DMS79 (cell line): ENCODE measurements around the gene CDKAL1.
"Not testable (repeated sequence)": the region's sequence is repeated elsewhere in the genome, so short reads cannot be mapped to it uniquely, and the experiment has no call there.

Experiments used
- DNase-seq: peaks from one replicate; lab custom pipeline; 2025; lab: John Stamatoyannopoulos, UW

Gene CDKAL1

DNA sequence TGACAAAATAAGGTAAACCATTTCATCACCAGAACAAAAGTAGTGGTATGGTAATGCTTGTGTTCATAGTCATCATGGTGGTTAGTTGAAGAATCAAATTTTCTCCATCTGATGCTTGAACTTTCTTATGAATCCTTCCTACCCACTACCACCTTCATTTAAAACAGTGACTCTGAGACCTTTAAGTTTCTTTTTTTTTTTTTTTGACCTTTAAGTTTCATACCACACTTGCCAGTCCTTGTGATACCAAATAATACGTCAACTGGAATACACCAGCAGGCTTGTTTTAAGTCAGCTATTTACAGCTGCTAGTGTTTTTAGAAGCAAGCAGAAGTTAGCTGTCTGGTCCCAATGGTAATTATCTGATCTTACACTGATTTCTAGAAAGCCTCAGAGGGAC, 645.9 kb downstream of the CDKAL1 start:
- DNase-seq, result no peak

DNA sequence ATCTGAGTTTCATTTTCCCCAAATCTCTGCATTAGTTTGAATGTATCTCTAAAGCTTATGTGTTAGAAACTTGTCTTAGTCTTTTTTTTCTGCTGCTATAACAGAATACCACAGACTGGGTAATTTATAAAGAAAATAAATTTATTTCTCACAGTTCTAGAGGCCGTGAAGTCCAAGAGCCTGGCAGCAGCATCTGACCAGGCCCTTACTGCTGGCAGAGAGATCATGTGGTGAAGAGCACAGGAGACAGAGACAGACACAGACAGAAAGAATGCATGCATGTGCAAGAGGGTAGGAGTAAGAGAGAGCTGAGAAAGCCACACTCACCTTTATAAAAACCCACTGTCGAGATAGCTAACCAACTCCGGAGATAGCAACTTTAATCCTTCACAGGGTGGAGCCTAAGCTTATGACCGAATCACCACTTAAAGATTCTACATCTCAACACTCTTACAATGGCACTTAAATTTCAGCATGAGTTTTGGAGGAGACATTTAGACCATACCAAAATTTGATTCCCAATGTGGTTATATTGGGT, 646.6 kb downstream of the CDKAL1 start:
- DNase-seq, result no peak

DNA sequence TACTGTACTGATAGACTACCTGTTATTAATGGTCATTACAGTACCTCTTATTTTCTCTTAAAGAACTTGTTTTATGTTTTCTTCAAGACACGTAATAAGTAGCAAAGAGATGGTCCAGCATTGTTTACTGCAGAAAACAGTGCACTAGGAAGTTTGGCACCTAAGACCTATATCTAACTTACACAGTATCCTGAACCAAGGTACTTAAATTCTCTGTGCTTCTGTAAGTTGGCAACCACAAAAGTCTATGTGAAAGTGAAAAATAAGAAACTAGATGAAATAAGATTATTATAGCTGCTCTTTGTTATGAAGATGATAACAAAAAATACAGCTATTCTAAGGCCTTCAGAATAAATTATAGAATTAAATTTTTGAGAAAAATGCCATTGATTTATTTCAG, 647.6 kb downstream of the CDKAL1 start:
- DNase-seq, result no peak

DNA sequence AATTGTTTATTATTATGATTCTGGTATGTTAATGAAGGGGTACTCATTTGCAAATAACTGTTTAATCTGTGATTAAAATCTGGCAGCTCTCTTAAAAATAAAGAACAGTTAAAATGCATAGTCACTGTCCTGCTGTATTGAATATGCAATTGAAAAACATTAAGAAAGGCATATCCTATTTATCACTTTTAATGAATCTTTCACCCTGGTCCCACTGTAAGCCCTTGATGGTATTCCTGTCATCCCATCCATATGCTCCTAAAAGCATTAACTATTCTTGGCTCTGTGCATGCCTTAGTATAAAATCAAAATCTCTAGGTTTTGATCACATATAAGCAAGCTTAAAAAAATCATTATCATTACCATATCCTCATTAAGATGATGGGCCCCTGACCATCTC, 648.3 kb downstream of the CDKAL1 start:
- no peak for DNase-seq

DNA sequence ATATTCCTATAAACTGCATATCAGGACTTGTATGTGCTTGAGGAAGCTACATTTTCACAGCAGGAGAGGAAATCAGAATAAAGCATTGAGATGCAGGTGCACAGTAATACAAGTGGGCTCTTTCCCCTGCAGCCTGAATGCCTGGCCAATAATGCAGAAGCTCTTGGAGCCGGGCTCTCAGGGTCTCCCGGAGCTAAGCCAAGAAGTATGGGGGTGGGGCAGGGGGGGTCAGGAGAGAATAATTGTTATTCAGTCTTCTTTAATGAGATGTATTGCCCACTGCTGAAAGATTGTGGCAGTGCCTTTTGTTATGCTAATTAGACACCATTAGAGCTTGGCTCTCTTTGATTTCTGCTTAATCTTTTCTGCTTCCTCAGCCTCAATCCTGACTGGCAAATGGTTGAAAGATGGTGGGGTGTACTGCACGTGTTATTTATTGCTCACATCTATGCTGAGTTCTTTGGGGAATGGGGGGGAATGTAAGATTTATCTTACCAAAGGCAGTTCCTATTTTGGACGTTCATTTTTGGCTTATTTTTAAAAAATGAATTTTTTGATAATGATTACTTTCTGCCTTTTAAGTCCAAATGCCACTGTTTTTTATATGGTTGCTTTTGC, 651.7 kb downstream of the CDKAL1 start:
- DNase-seq, result peak; percentile 95

DNA sequence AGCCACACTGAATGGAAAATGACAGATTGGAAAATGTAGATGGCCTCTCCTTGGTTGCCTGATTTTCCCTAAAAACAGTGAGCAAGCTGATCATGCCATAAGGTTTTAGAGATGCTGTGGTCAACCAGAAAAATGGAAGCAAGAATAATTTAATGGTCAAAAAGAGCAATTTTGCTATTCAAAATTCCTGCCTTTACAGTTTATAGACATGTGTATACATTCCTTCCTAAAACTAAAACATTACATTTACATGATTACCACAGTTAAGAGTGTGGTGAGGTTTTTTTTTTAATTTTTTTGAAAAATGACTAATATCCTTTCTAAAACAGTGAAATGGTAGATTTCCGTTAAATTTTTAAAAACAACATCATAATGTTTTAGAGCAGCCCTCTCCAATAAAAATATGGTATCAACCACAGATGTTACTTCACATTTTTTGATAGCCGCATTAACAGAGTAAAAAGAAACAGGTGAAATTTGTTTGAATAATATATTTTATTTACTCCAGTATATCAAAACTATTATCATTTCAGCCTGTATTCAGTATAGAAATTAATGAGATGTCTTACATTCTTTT, 652.3 kb downstream of the CDKAL1 start:
- no peak for DNase-seq

DNA sequence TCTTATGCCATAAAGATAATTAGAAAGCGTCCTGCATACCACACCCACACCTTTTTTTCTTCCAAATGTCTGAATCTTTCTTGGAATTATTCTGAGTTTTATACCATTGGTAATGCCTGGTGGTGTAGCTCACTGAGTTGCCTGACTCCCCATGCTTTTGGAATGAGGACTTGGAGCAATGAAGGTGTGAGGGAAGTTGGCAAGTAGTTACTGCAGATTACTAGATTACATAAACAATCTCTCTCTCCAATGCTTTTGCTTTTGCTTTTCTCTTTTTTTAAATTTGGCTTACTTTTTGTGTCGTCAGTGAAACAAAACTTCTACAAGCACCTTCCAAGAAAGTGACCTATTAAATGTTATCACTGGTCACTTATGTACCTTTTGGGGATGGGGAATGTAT, 653.2 kb downstream of the CDKAL1 start:
- no peak for DNase-seq

DNA sequence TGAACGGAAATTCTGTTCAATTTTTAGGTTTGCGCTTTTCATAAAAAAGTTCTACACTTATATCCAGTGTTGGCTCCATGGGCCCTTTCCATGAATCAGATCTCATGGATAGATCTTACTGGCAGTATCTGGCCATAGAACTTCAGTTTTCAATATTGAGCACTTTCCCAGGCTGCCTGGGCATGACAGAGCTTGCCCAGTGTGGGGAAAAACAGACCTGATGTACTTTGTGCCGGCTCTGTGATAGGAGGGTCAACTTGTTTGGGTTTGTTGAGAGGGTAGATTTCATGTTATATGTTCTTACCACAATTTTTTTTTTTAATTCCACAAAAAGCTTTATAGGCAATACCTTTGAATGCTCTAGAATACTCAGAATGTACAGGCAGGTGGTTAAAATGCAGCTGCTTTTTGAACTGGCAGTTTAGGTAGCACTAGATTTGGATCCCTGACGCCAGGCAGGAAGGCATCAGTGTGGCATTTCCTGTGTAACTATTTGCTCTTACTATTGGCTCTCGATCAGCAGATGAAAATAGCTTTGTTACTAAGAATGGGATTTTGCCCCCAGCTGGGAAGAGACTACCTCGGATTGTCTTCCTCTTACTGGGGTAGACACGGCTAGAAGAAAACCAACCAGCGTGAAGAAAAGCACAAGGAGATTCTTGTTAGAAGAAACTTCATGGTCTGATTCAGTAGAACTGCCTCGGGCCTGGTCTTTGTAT, 654.4 kb downstream of the CDKAL1 start:
- DNase-seq, result peak; percentile 85

DNA sequence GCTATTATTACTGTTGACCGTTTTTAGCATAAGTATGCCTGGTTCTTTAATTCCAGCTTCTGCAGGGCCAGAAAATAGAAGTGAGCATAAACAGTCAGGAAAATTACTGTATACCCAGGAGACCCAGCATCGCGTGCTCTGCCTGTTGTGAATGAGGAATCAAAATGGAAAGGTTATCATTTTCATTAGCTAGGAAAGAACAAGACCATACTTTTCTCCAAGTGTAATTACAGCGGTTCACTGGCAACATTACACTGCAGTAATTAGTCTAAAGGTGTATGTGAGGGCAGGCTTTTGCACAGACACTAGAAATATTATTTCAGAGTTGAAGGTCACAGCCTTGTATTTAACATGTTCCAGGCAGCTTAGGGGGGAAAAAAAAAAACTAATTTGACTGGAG, 655.5 kb downstream of the CDKAL1 start:
- peak; percentile 40 for DNase-seq

DNA sequence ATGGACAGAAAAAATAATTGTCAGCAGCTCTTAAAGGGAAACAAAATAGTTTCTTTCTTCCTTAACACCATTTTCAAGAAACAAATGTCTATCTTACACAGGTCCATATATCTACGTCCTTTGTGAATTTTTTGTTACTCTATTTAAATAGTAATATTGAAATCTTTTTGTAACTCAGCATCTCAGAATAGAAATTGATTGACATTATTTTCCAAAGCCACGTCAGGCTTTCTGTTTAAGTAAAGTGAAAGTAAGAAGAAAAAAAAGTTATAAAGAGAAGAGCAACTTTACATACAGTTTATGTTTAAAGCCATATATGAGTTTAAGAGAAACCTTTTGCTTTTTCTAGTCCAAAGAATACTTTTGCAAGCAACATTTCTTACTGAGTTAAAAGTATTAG, 656.4 kb downstream of the CDKAL1 start:
- no peak for DNase-seq

DNA sequence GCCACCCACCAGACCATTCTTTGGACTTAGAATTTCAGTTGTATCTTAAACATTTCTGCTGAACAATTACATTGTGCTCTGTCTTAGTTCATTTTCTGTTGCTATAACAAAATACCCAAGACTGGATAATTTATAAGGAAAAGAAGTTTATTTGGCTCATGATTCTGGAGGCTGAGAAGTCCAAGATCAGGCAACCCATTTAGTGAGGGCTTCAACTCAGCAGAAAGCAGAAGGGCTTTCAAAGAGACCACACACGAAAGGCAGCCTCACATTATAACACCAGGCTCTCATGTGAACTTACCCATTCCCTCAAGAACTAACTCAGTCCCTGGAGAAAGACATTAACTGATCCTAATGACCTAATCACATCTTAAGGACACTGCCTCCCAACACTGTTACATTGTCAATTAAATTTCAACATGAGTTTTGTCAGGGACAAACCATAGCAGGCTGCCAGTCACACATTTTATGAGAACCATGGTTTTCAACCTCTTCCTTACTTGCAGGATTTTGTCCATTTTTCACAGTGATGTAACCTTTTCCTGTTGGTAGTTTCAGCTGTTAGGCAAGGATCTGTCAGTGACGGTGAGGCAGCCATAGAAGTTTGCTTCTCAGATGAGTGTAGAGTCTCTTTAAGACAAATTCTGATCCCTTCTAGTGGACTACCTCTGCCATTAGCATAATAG, 659.7 kb downstream of the CDKAL1 start:
- no peak for DNase-seq

DNA sequence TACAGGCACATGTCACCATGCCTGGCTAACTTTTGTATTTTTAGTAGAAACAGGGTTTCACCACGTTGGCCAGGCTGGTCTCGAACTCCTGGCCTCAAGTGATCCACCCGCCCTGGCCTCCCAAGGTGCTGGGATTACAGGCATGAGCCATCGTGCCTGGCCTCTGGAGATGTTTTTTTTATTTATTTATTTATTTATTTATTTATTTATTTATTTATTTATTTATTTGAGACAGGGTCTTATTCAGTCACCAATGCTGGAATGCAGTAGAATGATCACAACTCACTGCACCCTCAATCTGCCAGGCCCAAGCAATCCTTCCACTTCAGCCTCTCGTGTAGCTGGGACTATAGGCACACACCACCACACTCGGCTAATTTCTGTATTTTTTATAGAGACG, 661.0 kb downstream of the CDKAL1 start:
- DNase-seq, result not testable (repeated sequence)

DNA sequence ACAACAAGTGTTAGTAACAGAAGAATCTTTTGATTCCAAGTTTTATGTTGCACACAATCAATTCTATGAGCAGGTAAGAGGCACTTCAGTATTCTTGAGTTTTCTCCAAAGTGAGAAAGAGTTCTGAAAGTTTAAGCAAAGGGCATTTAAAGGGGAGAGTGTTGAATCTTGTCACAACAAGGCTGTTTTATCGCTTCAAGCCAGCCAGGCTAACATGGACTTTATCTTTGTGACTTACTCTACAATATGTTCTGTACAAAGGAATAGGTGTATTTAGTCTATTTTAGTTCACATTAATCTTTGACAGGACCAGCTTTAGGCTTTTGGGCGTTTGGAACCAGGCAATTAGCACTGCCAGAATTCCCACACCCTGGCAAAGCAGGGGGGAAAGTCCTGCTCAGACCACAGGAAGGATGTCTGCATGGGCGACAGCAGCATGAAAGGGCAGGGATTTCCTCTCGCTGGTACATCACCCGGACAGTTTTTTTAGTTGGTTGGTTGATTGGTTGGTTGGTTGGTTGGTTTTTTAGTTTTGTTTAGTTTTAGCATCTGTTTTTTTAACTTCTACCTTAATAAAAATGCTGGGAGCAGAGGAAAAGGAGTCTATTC, 663.9 kb downstream of the CDKAL1 start:
- no peak for DNase-seq

DNA sequence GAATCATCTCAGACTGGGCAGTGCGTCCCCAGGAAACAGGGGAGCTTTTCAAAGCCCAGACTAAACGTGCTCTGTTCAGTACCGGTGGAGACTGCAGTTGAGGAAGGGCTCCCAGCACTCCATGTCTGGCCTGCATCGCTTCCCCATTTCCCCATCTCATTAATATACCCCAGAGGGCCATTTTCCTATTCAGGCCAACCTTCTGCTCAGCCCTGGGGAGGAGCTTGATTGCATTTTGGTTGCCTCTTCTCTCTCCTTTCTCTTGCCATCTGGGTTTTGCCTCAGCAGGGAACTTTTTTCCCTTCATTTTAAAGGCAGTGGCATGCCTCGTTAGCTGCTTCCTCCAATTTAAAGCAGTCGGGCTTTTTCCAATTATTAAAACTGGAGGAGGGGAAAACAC, 665.0 kb downstream of the CDKAL1 start:
- no peak for DNase-seq

DNA sequence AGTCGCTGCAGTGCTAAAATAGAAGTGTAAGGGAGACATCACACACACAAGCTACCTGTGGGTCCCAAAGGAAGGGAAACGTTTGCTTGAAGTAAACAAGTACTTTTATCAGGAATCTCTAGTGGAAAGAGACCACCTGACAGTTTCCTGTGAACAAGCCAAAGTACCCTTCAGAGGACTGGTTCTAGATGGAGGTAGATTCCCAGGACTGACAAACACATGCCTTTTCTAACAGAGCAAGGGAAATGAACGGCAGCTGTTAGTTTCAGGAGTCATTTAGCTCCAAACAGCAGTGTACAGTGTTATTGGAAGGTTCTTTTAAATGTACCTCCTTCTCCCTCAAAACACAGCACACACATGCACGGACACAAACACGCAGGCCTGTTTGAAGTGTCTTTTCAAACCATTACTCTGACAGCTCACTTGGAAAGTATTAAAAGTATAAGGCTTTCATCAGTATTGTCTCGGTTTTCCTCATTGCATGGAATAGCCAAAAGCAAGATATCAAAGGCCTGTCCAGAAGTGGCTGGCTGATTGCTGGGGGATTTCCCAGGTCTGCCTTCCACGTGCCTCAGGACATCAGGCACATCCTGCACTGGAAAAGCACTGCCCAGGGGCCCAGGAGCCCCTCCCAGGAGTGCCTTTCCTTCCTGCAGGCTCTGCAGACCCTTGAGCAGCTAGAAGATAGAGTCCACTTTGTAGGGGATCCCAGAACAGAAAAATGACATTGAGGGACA, 666.0 kb downstream of the CDKAL1 start:
- DNase-seq, result no peak

DNA sequence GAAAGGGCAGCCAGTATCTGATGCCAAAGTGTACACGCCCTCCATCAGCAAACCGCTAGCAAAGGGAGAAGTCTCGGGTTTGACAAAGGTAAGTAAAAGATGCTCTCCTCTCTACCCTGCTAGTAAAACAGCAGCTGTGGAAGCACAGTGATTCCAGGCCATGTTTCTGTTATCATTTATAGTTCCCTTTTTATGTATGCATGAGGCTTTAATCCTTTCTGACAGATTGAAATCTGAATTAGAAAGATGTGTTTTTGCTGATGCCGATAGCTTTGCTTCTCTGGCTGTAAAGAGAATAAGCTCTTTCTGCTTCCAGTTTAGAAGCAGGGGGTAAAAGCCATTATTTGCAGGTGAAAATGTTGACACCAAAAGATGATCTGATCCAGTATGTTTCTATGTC, 666.9 kb downstream of the CDKAL1 start:
- DNase-seq, result no peak

DNA sequence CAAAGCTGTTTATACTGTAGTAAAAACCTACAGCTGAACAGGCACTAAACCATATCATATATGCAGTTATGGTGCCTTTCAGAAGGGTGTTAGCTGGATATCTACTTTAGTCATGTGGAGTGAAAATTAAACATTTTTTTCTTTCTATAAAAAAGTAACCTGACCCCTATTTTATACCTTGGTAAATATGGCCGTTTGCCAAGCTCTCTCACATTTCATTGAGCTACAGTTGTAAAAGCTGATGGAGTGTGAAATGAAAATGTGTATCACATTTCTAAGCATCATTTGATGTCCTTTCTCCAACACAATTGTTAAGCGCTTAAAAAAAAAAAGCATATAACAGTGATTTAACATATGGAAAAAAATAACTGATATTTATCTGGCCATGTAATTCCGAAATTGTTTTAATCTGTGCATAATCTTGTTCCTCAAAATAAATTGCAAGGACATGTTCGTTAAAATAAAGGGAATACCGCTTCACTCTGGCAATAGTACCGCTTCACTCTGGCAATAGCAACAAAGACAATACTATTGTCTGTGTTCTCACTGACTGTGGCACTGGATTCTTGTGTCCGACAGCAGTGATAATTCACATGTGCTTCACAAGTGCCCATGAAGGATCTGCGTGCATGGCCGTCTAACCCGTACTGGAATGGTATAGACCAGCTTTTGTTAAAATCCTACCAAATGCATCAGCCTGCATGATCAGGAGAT, 667.5 kb downstream of the CDKAL1 start:
- DNase-seq, result peak; percentile 91

DNA sequence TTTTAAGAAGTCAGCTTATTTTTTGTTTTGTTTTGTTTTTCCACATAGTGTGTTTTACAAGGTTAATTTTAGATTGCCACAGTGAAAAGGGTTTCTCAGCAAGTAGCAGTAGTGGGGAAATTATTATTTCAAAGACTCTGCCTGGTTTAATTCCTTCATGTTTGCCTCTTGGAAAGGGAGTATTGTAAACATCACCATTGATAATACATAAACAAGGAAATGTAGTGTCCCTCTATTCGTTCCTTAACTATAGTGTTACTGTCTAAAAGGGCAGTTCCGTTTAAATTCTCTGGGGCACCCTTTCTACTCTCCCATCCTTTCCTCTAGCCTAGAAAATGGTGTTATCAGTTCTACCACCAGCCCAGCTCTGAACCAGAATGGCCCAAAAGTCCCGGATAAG, 668.3 kb downstream of the CDKAL1 start:
- no peak for DNase-seq

DNA sequence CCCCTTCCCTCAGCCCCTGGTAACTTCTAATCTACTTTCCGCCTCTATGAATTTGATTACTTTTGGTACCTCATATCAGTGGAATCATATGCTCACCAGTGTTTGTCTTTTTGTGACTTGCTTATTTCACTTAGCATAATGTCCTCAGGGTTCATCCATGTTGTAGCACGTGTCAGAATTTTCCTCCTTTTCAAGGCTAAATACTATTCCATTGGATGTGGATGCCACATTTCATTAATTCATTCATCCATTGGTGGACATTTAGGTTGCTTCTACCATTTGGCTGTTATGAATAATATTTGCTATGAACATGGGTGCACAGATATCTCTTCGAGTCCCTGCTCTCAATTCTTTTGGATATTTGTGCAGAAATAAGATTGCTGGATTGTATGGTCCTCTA, 670.7 kb downstream of the CDKAL1 start:
- DNase-seq, result no peak

DNA sequence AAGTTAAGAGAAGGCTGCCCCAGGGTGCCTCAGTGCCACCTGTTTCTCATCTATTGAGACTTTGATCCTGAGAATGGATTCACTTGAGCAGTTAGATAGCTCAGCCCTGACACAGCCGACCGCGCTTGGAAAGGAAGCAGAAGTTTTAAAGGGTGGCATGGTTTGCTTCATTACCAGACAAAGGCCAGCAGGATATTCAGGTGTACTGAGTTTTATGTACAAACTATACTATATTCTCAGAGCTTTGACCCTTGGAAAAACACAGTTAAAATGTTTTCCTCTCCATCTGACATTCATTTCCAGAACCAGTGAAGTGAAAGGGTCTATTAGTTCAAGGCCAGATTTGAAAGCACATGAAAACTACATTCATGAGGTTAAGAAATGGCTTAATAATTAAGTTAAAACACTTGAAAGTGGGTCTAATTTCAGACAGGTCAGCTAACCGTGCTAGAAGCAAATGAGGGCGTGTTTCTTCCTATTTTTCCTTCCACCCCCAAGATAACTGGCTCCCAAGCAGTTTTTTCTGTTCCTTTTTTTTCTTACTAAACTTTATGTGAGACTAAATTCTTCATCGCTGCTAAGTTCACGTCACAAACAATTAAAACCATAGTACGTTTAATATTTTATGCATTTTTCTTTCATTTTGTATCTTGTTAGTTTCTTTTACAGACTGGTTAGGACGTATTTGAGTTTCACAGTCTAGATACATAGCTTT, 674.0 kb downstream of the CDKAL1 start:
- DNase-seq, result no peak
